ENCODE measurements around the gene ESPN.

ESPN gene

DNA sequence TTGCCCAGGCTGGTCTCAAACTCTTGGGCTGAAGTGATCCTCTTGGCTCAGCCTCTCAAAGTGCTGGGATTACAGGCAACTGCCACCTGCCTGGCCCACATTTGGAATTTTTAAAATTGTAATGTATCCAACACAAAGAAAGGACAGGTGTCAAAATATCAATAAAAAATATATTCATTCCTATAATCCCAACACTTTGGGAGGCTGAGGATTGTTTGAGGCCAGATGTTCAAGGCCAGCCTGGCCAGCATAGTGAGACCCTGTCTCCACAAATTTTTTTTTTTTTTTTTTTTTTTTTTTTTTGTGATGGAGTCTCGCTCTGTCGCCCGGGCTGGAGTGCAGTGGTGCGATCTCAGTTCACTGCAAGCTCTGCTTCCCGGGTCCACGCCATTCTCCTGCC lies 14.8 kb upstream of the ESPN start:
- no peak for DNase-seq (ENCODE audit: low read depth in 2 of 2)

- no peak for DNase-seq (ENCODE audit: low read depth in 2 of 2)
Measured at GRCh38 chr1:6410248-6410893, 14.2 kb upstream of the ESPN start.

GRCh38 chr1:6412896-6413295 lies 11.7 kb upstream of the ESPN start:
- DNase-seq (ENCODE audit: low read depth in 2 of 2): no peak

- peak; percentile 5 to 10 for DNase-seq (ENCODE audit: low read depth in 2 of 2)
Measured at GRCh38 chr1:6414443-6414844, 10.1 kb upstream of the ESPN start.

DNA sequence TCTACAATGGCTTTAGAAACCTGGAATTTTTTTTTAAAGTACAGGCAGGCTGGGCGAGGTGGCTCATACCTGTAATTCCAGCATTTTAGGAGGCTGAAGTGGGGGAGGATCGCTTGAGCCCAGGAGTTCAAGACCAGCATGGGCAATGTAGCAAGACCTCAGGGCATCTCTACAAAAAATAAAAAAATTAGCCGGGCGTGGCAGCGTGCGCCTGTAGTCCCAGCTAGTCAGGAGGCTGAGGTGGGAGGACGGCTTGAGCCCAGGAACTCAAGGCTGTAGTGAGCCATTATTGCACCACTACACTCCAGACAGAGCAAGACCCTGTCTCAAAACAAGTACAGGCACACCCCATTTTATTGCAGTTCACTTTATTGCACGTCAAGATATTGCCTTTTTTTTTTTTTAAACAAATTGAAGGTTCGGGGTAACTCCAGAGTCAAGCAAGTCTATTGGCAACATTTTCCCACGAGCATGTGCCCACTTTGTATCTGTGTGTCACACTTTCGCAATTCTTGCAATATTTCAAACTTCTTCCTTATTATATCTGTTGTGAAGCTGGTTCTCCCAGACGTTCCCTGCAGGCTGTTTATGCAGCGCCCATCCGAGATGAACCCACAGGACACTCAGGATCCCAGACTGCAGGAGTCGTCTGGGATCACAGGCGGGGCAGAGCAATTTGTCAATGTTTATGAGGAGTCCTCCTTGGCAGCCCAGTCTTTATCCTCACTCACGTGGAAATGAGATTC lies 9.5 kb upstream of the ESPN start:
- DNase-seq (ENCODE audit: low read depth in 2 of 2): no peak

DNA sequence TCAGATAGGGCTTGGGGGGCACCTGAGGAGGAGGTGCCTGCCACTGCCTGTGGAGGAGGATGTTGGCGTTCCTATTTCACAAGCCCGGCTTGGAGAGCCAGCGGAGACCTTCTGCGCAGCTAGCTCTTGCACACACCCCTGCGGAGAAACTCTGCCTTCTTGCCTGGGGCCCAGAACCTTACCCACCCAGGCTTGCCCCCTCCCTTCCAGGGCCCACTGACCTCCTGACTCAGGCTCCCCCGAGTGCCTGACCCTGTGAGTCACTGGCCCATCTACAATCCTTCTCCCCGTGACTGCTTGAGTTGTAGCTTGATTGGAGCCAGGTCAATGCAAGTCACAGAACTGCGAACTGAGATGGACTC lies 8.3 kb upstream of the ESPN start:
- DNase-seq (ENCODE audit: low read depth in 2 of 2): no peak

- no peak for DNase-seq (ENCODE audit: low read depth in 2 of 2)
Measured at GRCh38 chr1:6416906-6417305, 7.7 kb upstream of the ESPN start.

DNA sequence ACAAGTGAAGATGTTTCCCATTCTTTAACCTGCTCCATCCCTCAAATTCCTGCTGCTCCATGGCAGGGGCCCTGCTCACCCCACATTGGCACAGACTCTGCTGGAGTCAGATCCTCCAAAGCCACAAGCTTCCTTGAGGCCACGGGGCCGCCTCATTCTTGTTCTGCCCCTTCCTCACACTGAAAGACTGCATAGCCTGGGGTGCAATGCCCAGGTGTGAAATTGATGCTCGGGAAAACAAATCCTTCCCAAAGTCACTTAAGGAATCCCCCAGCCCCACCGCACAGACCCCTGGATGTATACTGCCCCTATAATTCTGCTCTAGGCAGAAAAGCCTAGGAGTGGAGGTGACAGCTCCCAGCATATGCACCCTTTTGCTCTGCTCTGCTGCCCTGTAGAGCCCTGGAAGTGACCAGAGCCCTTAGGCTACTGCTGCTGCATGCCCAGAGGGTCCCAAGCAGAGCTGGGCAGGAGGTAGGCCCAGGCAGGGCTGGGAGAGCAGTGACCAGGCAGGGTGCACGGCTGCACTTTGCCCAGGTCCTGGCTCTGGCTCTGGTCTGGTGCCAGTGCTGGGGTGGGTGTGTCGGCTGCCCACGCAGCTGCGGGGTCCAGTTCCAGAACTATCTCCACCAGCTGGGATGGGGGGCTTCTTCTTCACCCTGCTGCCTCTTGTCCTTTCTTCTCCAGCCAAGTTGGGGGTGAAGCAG lies 6.5 kb upstream of the ESPN start:
- DNase-seq (ENCODE audit: low read depth in 2 of 2): no peak

GRCh38 chr1:6418668-6419396 lies 5.7 kb upstream of the ESPN start:
- DNase-seq (ENCODE audit: low read depth in 2 of 2): no peak

DNA sequence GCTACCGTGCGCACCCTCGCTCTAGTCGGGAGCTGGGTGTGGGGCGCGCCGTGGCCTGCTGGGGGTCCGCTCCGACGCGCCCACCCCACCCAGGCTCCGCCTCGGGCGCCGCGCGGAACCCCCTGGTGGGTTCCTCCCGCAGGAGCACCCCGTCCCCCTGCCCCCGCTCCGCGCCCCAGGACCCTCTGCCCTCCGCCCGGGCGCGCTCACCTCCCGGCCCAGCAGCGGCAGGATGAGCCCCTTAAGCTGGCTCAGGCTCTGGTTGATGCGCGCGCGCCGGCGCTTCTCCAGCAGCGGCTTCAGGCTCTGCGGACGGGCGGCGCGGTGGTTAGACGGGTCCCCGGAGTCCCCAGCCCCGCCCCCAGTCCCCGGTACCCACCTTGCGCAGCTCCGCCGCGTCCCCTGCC lies 5.2 kb upstream of the ESPN start:
- DNase-seq (ENCODE audit: low read depth in 2 of 2): no peak

DNA sequence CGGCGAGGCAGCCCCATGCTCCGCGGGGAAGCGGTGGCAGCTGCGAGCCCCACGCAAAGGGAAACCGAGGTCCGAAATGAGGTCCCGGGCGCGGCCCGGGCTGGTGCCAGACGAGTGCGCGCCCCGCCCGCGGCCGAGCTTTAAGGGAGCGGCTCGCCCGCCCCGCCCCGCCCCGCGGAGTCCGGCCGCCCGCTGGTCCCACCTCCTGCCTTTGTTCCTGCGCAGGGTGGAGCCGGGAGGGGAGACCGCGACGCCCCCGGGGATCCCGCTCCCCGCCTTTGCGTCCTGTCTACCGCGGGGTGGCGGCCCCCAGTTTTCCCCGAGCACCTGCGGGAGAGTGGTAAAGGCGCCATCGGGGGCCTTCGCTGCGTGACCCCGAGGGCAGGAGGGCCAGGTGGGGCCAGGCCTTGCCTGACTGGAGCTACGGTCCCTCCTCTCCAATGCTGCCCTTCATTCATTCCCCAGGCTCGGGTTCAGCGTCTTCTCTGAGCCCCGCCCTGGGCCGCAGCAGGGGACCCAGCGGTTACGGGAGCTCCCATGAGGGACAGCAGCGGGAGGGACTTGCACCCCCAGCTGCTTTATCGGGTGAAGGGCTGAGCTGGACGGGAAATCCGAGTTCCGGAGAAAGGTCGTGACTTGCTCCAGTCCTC lies 4.6 kb upstream of the ESPN start, which contains the start of gene HES2:
HES2 (minus strand) TSS at position 116 of the 650 bp plus-strand sequence; CDS start at position 17, 99 bp downstream.
- no peak for DNase-seq (ENCODE audit: low read depth in 2 of 2)

- no peak for DNase-seq (ENCODE audit: low read depth in 2 of 2)
Measured at GRCh38 chr1:6420454-6421042, 4.0 kb upstream of the ESPN start.

- DNase-seq (ENCODE audit: low read depth in 2 of 2): no peak
Measured at GRCh38 chr1:6421266-6421665, 3.3 kb upstream of the ESPN start.

GRCh38 chr1:6423321-6423999 lies 1.1 kb upstream of the ESPN start:
- DNase-seq (ENCODE audit: low read depth in 2 of 2): no peak

- DNase-seq (ENCODE audit: low read depth in 2 of 2): no peak
Measured at GRCh38 chr1:6424000-6424565, 493 bp upstream of the ESPN start.

DNA sequence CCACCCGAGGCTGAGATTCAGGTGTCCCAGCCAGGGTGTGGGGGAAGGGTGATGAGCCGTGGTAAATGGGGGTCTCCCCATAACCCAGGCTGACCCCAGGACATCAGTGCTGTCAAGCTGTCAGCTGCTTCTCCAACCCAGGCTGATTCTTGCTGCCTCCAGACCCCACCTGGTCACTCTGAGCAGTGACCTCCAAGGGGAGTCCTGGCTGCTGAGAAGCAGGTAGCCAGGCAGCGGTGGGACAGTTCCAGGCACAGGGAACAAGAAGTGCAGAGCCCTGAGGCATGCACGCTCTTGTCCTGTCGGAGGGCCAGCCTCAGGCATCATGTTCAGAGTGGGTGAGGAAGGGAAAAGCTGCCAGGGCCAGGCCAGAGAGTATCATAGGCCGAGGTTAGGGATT lies 1.1 kb downstream of the ESPN start:
- no peak for DNase-seq (ENCODE audit: low read depth in 2 of 2)

DNA sequence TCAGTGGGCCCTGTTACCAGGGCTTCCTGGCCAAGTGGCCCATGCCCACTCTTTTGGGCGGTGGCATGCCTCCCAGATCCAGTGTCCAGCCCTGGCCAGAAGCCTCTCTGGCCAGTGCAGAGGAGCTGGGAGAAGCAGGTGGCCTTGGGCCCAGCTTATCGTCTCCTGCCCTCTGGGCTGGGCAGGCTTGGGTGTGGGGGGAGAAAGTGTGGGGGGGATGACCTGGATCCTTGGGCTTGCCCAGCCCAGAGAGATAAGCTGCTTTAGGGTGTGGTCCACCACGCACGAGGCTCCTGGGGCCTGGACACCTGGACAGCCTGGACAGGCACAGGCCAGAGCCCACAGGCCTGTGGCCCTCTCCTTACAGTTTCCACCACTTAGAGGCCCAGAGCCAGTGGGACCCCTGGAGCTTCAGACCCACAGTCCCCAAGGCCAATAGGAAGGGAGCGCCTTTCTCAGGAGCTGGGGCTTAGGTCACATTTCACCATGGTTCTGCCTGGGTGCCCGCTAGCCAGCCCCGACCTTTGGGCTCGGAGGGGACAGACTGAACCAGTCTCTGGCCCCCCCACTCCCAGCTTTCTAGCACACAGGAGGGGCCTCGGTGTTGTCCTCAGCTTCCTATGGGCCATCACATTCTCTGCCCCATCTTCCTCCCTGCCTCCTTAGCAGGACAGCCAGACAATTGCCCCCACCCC lies 1.8 kb downstream of the ESPN start:
- no peak for DNase-seq (ENCODE audit: low read depth in 2 of 2)

DNA sequence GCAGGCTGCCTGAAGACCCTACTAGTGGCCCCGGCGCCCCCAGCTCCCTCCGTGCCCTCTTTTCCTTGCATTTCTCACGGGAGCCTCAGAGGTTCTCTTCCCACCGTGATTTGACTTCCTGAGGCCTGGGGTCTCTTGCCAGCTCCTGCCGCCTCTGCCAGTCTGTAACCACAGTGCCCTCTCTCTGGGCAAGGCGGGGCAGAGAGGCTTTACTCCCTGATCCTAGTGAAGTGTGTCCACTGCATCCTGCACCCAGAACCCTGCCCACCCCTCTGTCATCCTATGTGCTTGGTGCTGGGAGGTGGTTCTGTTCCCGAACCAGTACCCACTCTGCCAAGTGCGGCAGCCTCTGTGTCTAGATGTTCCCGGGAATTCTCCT lies 2.4 kb downstream of the ESPN start:
- DNase-seq (ENCODE audit: low read depth in 2 of 2): no peak

DNA sequence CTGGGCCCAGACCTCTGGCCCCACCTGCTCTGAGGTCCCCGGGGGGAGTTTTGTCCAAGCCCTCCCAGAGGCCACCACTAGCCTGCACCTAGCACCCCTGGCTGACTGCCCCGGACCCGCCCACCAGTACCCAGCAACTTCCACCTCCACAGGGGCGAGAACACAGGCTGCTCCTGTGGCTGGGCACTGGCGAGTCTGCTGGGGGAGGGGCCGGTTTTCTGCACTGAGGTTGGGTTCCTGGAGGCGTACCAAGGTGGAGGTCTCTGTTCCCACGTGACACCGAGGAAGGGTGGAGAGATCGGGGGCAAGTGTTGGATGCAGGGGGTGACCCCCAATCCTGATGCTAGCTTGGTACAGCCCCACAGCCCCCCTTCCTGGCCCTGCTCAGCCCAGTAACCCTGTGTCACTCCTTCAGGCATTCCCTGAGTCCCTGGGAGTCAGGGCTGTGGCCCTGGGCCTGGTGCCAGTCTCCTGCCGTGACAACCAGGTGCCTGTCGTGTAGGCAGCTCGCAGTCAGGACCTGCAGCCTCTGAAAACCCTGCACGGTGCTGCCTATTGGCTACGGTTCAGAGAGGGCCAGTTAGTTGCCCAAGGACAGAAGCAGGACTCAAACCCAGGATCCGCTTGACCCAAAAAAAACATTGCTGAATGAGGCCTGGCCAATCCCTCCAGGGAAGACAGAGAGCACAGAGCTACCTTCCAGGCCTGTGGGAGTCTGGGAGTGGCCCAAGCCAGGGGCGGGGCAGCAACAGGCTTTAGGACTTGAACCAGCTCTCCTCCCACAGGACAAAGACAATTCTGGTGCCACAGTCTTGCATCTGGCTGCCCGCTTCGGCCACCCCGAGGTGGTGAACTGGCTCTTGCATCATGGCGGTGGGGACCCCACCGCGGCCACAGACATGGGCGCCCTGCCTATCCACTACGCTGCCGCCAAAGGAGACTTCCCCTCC lies 3.1 kb downstream of the ESPN start:
- no peak for DNase-seq (ENCODE audit: low read depth in 2 of 2)

Data from fibroblast of skin of left quadriceps (primary cell).